ENCODE results near the gene VSX1.

- no peak for TF ChIP-seq CTCF (IDR thresholded peaks at IDR 0.05)
- no peak for TF ChIP-seq EP300 (IDR thresholded peaks at IDR 0.05)
- no peak for TF ChIP-seq POLR2A (IDR thresholded peaks at IDR 0.05)
- TF ChIP-seq POLR2AphosphoS5 (IDR thresholded peaks at IDR 0.05): no peak
Measured at GRCh38 chr20:25036331-25036936, 45.5 kb downstream of the VSX1 start.

All from stomach (tissue), 4 donors.